Stimulated activated naive CD4-positive, alpha-beta T cell treated with Interleukin-2 at 50 U/mL for 16 hours (primary cell): ENCODE measurements around the gene ISCU.
A peak's percentile ranks its signal among the peaks of the same experiment; 100 is the strongest.
"Not testable (repeated sequence)": the region's sequence is repeated elsewhere in the genome, so short reads cannot be mapped to it uniquely, and the experiment has no call there.

ENCODE experiments used
- DNase-seq: peaks from one replicate; lab custom pipeline; 2025; lab: John Stamatoyannopoulos, UW

The ISCU gene

DNA sequence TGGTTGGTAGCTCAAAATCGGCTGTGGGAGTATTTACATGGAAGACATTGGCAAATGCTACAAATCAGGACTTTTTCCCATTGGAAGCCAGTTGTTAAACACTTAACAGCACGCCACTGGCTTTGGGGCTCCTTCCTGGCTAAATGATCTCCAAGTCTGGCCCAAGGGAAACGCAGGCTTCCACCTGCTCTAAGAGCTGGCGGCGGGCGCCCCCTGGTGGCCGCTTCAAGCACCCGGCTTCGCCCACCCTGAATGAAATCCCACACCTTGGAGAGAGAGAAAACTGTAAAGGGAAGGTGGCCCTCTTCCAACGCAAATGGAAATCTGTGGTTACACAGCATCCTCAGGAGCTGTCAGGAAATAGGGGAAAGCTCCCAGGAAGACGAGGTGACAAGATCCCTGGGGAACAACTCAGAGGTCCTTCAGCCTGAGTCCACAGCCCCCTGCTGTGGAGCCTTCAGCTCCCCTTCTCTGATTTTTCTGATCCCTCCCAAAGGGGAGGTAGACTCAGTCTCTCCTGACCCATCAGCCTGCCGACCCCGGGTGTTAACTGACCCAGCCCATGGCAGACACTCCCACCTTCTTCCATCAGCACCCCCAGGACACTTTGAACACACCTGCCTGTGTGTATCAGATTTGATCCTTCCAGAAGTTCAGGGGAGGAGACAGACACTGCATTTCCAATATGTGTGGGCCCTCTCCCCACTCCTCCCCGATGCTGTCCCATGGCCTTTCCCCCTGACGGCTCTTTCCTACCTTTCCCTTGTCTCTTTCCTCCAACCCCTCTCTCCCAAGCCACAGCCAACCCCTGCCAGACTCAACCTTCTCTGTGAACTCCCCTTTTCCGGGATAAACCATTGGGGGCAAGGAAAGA, 55.9 kb downstream of the ISCU start:
- DNase-seq, result peak; percentile 67

DNA sequence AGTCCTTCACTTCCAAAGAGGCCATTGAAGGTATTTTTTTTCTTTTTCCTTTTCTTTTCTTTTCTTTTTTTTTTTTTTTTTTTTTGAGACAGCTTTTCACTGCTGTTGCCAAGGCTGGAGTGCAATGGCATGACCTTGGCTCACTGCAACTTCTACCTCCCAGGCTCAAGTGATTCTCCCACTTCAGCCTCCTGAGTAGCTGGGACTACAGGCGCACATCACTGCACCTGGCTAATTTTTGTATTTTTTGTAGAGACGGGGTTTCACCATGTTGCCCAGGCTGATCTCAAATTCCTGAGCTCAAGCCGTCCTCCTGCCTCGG, 56.5 kb downstream of the ISCU start:
- DNase-seq, result not testable (repeated sequence)
